GM18907 (cell line): Measurements from ENCODE around the gene SAMD4A.
"Not testable (repeated sequence)": the region's sequence is repeated elsewhere in the genome, so short reads cannot be mapped to it uniquely, and the experiment has no call there.

ENCODE experiments used
- ATAC-seq: cut with Tn5 transposase; IDR thresholded peaks from one replicate; pipeline ENCODE4 v1.9.1; 2021; ENCODE audit warnings: mild to moderate bottlenecking, moderate library complexity; ENCODE audit not compliant: unreplicated experiment

SAMD4A gene

DNA sequence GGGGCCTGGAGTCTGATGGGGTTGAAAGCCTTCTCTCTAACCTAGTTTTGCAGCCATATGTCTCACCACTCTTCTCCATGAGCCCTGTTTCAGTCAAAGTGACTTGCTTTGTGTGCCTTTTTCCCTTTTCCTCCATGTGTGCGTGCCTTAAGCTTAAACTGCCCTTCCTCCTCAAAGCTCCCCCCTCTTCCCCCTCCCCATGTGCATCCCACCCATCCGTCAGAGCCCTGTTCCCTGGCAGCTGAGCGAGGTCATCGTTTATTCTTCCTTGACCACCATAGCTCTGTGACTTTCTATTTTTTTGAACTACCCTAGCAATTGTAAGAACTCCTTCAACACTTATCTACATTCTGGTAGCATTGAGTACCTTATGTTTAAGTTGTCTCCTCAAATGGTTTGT lies 24.9 kb downstream of the SAMD4A start:
- ATAC-seq, result no peak

DNA sequence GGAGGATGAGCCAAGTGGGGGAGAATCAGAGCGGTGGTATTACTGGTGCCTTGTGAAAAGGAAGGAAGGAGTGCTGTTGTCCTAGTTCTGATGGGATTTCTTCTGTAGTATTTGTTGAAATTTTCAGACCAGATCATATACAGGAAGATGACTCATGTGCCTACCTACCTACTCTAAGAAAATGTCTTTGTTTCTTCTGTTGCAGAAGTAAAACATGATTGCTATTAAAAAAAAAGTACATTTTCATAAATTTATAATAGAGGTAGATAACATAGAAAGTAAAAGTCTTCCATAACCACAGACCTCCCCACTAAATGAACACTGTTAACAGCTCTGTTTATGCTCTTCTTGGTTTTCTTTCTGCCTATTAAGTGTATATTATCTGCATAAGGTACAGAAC lies 26.9 kb downstream of the SAMD4A start:
- no peak for ATAC-seq

DNA sequence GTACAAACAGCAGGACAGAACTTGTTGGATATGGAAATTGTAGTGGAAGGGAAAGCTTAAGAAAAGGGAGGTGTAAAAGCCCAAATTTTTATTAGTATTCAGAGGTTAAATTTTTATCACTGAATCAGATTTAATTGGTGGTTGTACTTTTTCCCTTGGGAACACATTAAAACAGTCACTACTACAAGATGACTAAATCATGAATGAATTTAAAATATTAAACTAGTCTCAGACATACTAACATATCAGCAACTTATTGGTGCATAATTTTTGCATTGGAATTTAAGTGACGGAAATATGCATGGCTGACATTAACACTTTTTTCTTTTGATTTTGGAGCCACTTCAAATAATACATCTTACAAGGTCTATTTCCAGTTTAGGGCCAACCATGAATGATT lies 27.6 kb downstream of the SAMD4A start:
- no peak for ATAC-seq

DNA sequence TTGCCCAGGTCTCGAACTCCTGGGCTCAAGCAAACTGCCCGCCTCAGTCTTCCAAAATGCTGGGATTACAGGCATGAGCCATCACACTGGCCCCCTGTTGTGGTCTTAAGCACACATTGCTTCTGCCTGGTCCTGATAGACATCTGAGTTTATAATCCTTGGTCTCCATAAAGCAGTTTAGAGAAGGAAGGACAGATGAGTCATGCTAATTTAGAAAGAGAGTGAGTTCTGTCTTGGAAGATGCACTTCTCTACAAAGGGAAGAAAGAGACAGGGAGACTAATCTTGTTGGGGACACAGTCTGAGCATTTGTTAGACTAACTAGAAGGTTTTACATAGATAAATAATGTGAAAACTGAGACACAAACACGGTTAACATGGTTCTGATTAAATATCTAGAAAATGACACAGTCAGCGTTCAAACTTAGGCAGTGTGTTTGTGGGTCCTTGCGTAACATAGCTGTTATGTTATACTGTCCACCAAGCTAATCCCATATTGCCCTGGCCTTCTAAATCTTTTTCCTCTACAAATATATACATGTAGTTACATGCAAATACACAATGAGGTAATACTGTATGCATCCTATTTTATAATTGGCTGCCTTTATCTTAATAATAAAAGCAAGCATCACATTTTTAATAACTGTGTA lies 31.0 kb downstream of the SAMD4A start:
- no peak for ATAC-seq

DNA sequence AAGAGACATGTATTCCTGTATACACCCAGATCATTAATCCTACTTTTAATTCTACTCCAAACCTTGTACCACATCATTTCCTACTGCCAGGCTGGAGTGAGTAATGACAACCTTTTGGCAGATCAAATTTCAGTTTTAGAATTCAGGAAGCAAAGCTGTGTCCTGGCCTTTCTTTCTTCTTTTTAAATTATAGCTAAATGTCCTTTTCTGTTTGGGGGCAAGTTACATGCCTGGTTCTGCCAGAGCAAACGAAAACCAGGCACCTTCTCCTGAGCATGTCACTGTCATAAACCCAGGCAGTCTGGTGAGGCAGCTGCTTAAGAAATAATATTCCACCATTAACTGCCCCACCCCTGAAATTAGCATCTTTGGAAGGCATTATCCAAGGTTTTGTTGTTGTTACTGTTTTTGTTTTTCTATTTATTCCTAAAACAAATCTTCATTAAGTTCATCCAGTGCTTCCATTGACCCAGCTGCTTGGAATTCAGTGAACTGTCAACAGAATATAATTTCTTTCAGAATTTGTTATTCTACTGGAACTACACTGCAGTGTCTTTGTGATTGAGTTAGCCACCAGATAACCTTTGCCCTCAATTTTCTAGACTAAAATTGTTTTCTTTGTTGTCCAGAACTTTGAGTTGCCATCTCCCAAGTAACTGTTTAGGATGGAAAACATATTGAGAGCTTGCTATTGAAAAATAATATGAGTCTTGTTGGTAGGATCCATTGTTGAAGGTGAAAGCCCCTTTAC lies 33.2 kb downstream of the SAMD4A start:
- ATAC-seq, result no peak

DNA sequence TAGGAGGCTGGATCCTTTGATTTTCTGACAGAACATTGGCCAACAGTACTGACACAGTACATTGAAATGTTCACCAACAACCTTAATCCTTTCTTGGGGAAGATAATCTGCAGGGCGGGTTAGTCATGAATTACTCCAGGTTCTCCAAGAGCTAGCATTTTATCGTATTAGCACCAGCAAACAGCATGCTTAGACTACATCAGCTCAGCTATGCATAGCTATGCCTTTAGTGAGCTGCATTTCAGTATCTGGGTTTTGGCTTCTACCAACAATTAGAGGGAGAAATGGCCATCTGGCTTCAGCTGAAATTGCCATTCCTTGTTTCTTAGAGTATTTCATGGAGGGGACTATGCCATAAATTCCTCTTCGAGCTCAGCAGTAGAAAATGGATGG lies 33.8 kb downstream of the SAMD4A start:
- ATAC-seq, result no peak

DNA sequence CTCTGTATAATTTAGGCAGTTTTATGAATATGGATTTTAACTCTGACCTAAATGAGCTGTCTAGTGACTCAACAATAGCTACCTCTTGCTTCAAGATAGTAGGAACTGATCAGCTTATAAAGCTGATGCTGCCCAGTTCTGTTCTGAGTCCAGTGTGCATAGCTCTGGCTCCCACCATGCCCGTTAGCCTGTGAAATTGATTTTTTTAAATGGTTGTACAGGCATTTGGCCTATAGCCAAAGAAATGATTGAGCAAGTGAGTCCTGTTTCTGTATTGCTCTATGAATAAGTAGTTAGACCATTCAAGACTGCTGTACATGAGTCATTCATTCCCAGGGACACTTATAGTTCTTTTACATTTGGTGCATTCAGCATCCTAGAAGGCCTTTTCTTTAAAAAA lies 36.4 kb downstream of the SAMD4A start:
- ATAC-seq, result no peak

DNA sequence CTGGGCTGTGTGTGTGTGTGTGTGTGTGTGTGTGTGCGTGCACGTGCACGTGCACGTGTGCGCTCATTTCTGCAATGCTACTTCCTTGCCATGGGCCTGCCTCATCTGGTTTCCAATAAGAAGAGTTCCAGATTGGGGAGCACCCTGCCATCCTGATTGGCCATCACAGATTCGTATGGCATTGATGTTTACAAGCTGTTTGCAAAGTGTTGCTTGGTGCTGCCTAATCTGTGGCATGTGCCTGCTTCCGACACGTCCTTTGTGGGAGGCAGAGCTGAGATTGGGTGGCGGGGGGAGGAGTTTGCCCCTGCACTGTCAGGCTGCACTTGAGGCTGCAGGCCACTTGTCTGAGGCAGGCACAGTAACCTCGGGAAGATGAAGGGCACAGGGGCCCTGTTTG lies 39.2 kb downstream of the SAMD4A start:
- no peak for ATAC-seq

DNA sequence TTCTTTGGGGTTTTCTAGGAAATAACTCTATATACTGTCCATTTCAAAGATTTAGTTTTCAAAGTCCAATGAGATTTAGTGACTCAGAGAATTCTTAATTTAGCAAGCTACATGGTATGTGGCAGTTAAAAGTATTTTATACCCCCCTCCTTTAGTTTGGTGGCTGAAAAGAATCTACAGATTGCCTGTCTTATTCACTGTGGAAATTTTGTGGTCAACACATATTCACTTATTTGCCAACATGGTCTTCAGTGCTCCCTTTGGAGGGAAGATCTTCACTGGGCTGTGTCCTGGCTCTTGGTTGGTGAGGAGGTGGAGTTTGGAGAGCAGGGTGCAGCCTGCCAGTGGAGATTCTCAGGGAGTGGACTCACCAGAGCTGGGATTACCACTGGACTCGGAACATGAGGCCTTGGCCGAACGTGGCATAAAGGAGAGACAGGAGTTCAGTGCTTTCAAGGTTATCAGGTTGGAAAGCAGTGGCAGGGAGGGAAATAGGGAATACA lies 39.8 kb downstream of the SAMD4A start:
- ATAC-seq, result no peak

DNA sequence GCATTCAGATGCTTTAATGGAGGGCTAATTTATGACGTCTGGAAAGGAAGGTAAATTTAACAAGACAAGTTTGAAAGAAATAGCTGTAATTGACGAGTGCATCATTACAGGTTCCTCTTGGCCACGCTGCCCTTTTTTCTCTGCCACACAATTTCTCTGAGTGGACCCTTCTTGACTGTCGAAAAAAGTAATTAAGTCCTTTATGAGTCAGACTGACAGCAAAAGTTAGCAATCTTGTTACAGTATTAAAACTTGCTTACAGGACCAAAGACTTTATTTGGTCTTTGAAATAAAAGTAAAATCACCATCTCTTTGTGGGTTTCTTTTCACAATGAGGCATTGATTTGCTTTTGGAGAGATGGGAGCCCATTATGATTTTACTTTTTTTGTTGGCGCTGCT lies 42.6 kb downstream of the SAMD4A start:
- ATAC-seq, result no peak

DNA sequence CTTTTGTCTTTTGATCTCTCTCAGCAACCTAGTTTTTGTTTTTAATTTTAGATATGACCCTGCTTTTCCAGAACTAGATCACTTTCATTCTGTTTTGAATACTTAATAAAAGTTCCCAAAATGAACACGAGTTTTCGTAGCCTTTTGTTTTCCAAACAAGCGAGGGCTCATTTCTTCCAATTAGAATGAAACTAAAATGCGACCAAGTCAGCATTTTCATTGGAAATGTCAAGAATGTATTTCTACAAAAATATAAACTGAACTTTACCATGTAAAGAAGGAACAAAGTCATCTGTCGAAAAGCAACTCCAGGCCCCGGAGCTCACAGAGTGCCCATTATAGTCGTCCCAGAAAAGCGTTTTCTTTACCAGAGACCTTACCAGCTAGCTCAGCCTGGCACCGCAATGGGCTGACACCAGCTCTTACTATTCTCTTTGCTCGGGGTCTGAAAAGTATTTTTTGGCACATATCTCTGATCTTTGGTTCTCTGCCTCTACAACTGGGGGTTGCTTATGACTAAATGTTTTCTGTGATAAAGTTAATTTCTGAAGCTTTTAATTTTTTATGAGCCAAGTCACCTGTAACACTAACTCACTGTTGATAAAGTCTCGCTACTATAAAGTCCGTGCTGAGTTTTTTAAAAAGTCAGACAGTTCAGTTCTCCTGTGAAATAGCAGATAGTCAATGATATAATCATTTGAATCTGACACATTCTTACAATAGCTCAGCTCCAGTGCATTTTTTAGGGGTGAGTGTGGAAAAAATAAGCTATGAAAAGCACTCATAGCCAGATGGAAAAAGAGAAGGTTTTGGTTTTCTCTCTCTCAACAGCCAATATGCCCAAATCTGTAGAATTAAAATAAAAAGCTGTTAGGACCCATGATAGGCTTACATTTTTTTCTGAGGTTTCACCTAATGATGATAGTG lies 43.4 kb downstream of the SAMD4A start:
- ATAC-seq, result no peak

DNA sequence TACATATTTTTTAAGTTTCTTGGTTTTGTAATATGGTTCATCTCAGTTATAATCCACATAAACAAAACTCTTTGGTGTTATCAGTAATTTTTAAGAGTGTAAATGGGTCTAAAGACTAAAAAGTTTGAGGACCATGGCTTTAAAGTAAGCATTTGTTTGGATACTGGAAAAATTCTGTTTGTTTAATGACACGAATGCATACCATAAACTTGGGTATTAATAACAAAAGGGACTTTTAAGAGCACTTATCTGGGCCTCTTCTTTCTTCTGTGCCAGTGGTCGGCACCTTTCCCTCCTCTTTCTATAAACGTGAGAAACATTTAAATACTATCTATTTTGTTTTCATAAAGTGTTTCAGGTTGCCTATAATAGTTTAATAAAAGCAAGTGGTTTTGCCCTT lies 47.4 kb downstream of the SAMD4A start:
- ATAC-seq, result no peak

DNA sequence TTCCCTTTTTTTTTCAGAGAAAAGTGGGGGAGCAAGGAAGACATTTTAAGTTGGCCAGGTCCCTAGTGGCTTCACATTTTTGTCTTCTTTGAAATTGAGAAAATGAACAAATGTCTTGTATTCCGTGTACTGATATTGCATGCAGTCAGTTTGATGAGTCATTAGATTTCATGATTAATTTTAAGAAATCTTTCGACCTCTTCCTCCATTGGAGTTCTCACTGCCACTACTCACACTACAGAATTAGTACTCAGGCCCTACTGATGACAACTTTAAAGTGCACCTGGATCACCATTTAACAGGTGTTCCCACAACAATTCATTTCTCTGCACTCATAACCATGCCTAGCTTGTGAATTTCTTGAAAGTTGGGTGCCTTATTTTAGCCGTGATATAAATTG lies 50.5 kb downstream of the SAMD4A start:
- no peak for ATAC-seq

DNA sequence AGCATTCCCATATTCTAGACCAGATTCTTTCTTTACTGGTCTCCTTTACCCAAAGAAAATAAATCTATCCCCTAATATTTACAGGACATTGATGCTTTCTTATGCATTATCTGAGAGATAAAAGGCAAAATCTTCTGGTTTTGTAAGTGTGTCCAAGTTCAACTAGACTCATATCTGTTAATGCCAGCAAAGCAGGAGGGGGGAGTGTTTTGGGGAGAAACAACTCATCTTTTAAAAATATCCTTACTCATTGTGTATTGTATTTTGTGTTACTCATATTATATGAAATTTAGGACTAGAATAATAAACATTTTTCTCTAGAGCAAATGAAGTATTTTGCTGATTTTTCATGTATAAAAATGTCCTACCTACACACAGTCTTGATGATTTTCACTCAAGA lies 54.8 kb downstream of the SAMD4A start:
- ATAC-seq, result no peak

DNA sequence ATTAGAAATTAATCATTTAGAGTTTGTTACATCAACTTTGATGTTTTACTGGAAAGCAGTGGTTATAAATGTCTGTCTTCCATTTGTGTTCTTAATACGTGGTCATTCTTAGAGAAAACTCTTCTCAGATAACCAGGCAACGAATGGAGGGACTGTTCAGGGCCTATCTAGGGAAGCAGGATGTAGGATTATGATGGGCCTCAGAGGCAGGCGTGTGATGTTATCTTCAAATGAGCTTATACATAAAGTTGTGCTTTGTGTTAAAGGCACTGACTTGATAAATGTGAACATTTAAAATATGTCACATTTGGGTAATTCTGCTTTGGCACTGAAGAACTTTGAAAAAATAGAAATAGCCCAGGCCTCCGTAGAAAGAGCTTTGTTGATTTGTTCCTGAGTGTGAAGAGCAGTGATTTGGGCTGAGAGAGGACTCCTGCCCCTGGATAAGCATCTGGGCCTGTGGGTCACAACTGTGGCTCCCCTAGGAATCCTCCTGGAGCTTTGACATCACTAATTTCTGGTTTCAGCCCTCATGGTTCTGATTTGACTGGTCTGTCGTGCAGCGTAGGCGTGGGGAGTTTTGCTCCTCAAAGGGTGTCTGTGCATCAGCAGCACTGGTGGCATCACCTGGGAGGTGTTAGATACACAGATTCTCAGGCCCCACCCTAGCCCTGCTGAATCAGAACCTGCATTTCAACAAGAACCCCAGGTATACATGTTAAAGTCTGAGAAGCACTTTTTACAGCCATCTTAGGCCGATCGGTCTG lies 55.4 kb downstream of the SAMD4A start:
- peak; percentile 87 for ATAC-seq

DNA sequence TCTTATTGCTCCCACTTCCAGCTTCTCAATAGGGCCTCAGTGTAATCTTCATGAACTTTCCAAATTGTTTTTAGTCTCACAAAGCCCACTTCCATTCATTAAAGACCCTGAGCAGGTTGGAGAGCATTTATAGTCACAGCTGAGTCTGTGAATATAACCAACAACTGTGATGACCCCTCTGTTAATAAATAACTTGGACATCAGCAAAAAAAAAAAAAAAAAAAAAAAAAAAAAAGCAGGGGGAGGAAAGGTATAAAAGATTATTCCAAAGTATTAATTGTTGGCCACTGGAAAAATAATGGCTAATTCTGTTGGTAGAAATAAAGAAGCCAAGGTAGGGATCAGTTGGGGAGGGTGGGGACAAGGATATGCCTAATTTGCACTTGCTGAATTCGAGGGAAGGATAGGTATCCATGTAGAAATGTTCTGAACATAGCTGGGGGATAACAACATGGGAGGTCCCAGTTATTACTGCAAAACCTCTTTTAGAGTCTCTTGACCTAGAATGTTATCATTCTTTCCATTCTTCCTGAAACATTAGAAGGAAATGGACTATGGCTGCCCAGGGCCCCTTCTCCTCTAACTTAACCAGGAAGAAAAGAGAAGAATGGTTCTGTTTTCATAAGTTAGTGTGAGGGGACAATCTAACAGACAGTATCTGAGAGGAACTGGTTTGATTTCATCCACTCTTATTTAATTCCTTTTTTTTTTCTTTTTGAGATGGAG lies 56.5 kb downstream of the SAMD4A start:
- no peak for ATAC-seq

DNA sequence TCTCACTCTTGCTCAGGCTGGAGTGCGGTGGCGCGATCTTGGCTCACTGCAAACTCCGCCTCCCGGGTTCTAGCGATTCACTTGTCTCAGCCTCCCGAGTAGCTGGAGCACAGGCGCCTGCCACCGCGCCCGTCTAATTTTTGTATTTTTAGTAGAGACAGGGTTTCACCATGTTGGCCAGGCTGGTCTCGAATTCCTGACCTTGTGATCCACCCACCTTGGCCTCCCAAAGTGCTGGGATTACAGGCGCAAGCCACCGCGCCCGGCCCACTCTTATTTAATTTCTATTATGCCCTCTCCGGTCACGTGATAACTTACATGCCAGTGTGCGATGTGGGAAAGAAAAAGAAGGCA lies 57.1 kb downstream of the SAMD4A start:
- not testable (repeated sequence) for ATAC-seq

DNA sequence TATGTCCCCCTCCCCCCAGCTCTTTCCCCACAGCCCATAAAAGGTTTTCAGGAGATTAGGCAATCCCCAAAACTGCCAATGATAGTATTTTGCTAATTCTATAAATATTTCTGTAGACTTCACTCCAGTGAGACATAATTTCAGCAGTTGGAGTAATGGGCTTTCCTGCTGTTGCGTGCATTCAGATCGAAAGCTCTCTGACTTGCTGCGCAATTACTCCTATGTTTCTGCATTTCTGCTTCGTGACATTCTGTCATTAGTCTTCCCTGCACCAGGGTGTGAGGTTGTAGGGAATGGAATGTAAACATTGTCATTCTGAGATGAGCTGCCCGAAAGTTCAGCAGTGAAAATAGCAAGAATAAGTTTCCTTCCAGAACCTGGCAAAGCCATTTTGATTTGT lies 58.2 kb downstream of the SAMD4A start:
- ATAC-seq, result no peak

DNA sequence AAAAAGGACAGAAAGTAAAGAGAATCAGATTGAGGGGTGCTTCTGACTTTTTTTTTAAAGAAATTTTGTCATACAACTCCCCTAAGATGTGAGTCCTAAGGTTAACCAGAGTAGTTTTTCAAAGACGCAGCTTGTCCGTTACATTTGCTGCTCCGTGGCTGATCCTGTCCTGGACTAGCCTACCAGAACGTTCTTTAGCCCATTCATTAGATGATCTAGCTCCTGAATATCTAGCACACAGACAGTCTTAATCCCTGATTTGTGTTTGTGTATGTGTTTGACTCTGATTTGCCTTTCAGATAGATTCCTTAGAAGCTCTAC lies 60.3 kb downstream of the SAMD4A start:
- no peak for ATAC-seq
